GM21825 (cell line): ENCODE data around the gene C10orf62.
"Not testable (repeated sequence)": the region's sequence is repeated elsewhere in the genome, so short reads cannot be mapped to it uniquely, and the experiment has no call there.

Experiments
- ATAC-seq: cut with Tn5 transposase; IDR thresholded peaks from one replicate; pipeline ENCODE4 v1.9.1; 2021; ENCODE audit warnings: mild to moderate bottlenecking, moderate library complexity; ENCODE audit not compliant: unreplicated experiment

The C10orf62 gene

GRCh38 chr10:97589479-97589878, at the start of gene C10orf62:
Gene C10orf62, plus strand, starts transcription at chr10:97589721. Its CDS starts 177 bp downstream, at chr10:97589898.
- no peak for ATAC-seq

GRCh38 chr10:97540669-97541500, 48.6 kb upstream of the C10orf62 start:
- ATAC-seq, result no peak

DNA sequence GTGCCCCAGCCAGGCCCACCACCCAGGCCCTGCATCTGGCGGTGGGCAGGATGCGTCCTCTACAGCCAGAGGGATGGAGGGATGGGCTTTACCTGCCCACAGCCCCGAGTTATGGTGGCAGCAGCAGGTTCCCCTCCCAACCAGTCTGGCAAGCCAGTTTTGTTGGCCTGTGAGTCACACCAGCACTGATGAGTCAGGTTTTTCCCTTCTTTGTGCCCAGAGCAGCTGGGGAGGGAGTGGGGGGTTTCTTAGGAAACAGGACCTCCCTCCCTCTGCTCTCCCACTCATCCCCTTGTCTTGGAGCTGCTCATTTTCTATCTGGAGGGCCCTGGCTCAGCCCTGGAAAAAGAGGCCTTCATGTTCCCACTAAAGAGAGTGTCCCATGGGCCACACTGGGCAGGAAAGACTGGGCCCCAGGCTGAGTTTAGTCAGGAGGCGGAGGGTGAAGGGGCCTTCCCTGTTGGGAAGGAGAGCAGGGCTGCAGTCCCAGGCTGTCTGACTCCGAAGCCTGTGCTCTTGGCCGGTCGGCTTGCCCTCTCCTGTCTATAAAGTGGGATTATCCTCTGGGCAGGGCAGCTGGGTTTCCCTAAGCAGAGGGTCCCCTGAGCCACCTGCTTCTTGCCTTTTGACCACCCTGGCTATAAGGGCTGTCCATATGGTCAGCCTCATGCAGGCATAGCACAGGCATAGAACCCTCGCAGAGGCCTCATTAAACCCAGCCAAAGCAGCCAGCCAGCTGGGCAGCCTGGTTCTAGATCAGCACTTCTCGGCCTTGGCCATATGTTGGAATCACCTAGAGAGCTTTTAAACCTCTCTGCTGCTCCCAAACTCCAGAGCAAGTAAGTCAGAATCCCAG, 47.1 kb upstream of the C10orf62 start:
- ATAC-seq, result no peak

- ATAC-seq, result no peak
These were observed 46.4 kb upstream of the C10orf62 start for GRCh38 chr10:97543025-97543546.

DNA sequence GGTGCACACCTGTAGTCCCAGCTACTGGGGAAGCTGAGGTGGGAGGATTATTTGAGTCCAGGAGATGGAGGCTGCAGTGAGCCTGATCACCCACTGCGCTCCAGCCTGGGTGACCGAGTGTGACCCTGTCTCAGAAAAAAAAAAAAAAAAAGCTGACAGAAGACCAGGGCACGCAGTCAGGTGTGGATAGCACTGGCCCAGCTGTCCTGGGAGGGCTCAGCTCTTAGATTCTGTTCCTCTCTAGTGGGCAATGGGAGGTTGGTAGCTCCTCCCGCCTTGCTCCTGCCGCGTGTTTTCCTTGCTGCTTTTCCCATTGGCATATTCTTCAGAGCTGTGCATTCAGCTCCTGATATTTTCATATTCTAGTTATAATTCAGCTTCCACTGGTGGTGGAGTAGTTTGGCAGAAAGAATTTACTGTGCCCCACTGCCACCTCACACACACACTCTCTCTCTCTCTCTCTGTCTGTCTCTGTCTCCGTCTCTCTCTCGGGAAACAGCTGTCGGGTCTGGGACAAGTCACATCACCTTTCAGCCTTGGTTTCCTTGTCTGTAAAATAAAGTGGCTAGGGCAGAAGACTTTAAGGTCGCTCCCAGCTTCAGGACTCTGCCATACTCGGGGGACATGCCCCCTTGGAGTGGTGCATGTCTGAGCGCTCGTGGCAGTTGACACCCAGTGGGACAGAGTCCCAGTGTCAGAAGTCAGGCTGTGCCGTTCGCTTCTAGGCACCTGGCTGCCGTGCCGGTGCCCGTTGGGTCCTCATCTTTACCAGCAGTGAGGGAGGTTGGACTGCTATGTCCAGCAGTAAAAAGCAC, 42.9 kb upstream of the C10orf62 start:
- ATAC-seq, result no peak

- no peak for ATAC-seq
These were observed 42.3 kb upstream of the C10orf62 start for GRCh38 chr10:97547271-97547600.

DNA sequence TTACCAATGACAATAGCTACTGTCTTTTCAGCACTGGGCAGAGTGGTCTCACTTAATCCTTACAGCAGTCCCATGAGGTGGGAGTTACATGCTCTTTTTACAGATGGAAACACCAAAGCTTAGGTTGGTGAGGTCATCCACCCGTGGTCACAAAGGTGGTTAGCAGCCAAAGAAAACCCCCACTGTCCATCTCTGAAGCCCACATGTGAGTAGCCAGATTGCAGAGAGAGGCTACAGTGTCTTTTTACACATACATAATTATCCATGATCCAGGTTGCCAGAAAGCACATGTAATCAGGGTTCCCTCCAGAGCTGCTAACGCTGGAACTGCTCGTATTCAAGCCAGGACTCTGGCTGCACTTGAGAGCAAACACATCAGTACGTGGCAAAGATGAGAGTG, 41.6 kb upstream of the C10orf62 start:
- ATAC-seq, result no peak

GRCh38 chr10:97548828-97549455, 40.6 kb upstream of the C10orf62 start:
- no peak for ATAC-seq

DNA sequence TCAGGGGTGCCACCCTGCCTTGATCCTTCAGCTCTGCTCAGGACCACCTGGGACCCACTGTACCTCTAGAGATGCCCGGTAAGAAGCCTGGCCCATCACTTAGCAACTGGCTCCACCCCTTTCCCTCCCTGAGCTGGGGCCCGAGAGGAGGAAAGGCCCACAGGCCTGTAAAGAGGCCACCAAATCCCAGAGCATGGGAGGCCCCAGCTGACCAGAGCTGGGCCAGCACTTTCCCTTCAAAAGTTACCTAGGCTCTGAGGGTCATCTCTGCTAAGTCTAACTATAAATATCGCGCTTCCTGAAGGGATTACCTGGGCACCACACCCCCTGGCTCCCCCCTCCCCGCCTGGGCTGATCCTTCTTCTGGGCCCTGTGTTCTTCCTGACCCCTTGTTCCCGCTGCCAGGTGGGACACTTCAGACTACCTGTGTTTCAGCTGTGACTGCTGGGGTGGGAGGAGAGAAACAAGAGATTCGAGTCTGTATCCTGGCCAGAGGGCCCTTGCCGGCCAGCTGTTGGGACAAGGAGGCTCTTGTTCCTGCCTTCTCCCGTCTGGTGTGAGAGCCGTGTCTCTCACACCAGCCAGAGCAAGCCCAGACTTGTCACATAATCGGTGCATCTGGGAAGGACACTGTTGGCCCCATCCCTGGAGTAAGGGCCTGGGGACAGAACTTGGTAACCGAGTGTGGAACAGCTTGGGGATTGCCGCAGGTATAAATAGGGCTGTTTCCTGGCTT, 39.8 kb upstream of the C10orf62 start:
- no peak for ATAC-seq

DNA sequence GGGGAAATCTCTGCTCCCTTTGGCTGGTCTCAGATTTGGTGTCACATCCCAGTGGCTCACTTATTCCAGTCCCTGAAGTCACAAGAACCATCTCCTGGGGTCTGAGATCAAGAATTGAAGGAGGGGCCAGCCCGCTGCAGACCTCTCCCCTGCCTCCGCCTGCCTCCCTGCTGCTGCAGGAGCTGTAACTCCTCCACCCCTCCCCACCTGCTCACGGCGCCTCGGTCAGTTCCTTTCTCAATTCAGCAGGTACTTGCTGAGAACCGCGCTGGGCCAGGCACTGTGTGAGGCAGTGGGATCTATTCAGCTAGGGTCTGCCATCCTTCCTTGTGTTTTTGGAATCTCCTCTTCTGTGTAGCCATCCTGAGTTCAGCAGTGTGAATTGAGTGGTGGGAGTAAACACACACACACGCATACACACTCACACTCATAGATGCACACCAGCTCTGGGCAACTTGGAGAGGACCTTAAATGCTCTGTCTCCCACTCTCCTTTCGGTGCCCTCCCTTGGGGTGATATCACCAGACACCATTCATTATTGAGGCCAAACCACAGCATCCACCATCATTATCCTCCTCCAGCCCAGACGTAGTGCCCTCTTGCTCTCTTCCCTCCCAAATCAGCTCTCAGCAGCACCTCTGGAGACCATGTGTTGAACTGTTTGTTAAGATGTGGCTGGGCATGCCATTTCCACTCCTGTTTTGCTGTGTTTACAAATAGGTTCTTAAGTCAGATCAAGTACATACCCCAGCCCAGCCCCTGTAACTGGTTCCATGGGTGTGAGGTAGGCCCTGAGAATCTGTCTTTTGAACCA, 39.0 kb upstream of the C10orf62 start:
- ATAC-seq, result no peak

- ATAC-seq, result no peak
These were observed 38.2 kb upstream of the C10orf62 start for GRCh38 chr10:97551271-97551670.

- peak; percentile 72 for ATAC-seq
These were observed 35.9 kb upstream of the C10orf62 start for GRCh38 chr10:97553575-97554031.

- ATAC-seq, result not testable (repeated sequence)
These were observed 35.2 kb upstream of the C10orf62 start for GRCh38 chr10:97554336-97554735.

DNA sequence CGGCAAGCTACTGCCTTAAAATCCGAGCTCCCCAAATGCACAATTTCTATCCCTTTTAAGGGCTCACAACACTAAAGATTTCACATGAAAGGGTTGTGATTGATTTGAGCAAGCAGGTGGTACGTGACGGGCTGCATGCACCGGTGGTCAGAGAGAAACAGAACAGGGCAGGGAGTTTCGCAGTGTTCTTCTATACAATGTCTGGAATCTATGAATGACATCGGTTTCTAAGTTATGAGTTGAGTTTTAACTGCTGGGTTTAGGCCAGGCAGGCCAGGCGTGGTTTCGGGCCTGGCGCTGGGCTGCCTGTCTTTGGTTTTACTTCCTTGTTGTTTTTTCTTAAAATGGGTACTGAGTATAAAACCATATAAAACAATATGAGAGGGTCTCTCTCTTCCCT, 34.0 kb upstream of the C10orf62 start:
- ATAC-seq, result not testable (repeated sequence)

- not testable (repeated sequence) for ATAC-seq
These were observed 28.7 kb upstream of the C10orf62 start for GRCh38 chr10:97560731-97561381.

DNA sequence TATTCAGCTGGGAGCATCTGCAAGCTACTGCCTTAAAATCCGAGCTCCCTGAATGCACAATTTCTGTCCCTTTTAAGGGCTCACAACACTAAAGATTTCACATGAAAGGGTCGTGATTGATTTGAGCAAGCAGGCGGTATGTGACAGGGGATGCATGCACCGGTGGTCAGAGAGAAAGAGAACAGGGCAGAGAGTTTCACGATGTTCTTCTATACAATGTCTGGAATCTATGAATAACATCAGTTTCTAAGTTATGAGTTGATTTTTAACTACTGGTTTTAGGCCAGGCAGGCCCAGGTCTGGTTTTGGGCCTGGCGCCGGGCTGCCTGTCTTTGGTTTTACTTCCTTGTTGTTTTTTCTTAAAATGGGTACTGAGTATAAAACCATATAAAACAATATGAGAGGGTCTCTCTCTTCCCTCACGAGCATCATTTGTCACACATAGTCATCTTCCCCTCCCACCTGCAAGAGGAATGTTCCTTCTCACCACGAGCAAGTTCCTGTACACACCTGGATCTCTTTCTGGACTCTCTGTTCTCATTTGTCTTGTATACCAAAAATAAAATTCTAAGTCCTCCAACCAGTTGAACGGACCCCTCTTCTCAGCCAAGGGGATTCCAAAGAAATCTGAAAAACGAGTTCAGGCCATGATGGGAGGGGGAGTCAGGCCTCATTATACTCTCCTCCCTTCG, 28.0 kb upstream of the C10orf62 start:
- ATAC-seq, result not testable (repeated sequence)

DNA sequence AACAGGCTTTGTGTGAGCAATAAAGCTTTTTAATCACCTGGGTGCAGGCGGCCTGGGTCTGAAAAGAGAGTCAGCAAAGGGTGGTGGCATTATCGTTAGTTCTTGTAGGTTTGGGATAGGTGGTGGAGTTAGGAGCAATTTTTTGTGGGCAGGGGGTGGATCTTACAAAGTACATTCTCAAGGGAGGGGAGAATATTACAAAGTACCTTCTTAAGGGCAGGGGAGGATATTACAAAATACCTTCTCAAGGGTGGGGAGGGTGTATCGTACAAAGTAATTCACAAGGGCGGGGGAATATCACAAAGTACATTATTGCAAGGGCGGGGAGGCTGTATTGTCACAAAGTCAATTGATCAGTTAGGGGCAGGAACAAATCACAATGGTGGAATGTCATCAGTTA, 27.2 kb upstream of the C10orf62 start:
- not testable (repeated sequence) for ATAC-seq

DNA sequence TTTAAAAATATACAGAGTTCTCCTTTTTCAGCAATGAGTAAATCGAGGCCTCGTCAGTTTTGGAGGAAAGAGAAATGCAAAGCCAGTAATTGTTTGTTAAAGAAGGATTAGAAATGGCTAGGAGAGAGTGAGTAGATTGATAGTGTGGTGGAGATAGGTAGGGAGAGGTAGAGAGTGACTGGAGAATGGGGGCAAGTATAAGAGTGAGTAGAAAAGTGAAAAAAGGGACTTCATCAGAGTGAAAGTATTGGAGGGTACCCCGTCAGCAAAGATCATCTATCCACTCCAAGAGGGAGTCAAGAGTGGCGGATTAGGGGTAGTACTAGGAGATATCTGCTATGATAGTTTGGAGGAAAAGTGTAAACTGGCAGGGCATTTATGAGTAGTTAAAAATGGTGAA, 26.2 kb upstream of the C10orf62 start:
- ATAC-seq, result no peak
